NT2/D1 (cell line): ENCODE data around the gene ZNF280C.

Experiments used
- SUZ12 ChIP-seq: IDR thresholded peaks from 2 replicates; pipeline ENCODE4 v1.6.1; 2011; ENCODE audit not compliant: insufficient read length, insufficient read depth; ENCODE audit errors: extremely low read depth
- ZNF274 ChIP-seq: IDR thresholded peaks from 2 replicates; pipeline ENCODE4 v1.6.1; 2011; ENCODE audit warnings: mild to moderate bottlenecking, low read depth, low read length

DNA sequence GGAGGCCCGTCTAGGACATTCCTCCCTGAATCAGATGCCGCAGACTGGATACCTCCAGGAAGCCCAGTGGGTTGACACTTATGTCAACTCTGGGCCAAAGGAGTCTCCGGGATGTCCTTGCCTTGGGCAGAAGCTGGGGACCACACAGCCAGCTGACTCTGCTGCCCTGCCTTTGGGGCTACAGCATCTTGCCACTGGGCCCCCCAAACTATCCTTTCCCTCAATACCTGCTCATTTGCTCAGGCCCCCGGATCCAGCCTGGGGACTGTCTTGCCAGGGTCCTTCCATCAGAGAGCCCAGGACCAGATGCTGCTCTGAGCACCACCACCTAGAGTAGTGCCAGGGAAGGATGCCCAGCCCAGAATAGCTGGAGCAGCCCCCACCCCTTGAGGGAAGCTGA, 77.9 kb downstream of the ZNF280C start:
- TF ChIP-seq ZNF274 (no peak), SUZ12 (no peak)
